Measurements from ENCODE around the gene ZNF662. TPM values are rescaled to one million over a fixed set of nuclear protein-coding genes. Genes with fewer than 3 reads are reported as not detected.

ZNF662 gene
- total RNA-seq, 2 experiments from 2014 or later: 2.5 to 2.7 TPM

DNA sequence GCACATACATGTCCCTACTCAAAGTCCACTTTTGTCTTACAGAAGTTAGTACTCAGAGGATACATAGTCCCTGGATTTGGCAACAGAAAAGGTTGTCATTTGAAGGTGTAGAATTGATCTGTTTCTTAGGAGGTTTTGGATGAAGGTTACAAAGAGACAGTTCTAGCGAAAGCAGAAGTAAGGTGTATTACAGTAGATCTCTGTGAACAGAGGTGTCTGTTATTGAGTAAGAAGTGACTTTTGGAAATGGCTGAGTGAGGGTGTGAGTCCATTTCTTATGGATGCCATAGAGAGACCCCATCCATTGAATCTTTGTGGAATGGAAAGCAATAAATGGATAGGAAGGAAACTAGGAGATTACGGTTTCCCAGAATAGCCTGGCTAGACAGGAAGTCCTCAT, 5.6 kb downstream of the ZNF662 start:
- H3K27me3 Mint-ChIP-seq: peaks cover 18% of the 10 kb centered on the region
- ChIA-PET CTCF (no interaction called here), POLR2A (no interaction called here)
- H3K4me1 Mint-ChIP-seq (ENCODE audit: low read depth): peaks cover 8% of the 10 kb centered on the region
- H3K36me3 Mint-ChIP-seq (ENCODE audit: low read depth): peaks cover 66% of the 10 kb centered on the region
- peaks cover 13% of the 10 kb centered on the region for H3K9me3 Mint-ChIP-seq
- no peak overlapping the region for H3K4me3 ChIP-seq (ENCODE audit: low read length)
- intact Hi-C loops (cut with DNase I, micrococcal nuclease): no loop called here
- H3K27me3 ChIP-seq (ENCODE audit: control insufficient read depth in 1 of 2, insufficient read depth in 2 of 2, low read length in 2 of 2): peaks cover 5 to 11% of the 10 kb centered on the region in 2 experiments
- peaks cover 14 to 25% of the 10 kb centered on the region in 2 experiments for H3K9me3 ChIP-seq (ENCODE audit: control insufficient read depth in 1 of 2, insufficient read depth in 1 of 2, low read length in 2 of 2)
- DNase-seq (no peak), ATAC-seq (ENCODE audit: poor library complexity) (no peak)
- peaks cover 5% of the 10 kb centered on the region for H3K4me1 ChIP-seq (ENCODE audit: insufficient read depth, low read length)
- H3K27ac Mint-ChIP-seq: no peak overlapping the region
- peaks cover 2% of the 10 kb centered on the region for H3K36me3 ChIP-seq (ENCODE audit: insufficient read depth, low read length)
- TF ChIP-seq CTCF (IDR thresholded peaks at IDR 0.05): no peak
- H3K27ac ChIP-seq (ENCODE audit: low read depth in 1 of 2, low read length in 2 of 2): no peak overlapping the region
- no peak overlapping the region for H3K4me3 Mint-ChIP-seq

DNA sequence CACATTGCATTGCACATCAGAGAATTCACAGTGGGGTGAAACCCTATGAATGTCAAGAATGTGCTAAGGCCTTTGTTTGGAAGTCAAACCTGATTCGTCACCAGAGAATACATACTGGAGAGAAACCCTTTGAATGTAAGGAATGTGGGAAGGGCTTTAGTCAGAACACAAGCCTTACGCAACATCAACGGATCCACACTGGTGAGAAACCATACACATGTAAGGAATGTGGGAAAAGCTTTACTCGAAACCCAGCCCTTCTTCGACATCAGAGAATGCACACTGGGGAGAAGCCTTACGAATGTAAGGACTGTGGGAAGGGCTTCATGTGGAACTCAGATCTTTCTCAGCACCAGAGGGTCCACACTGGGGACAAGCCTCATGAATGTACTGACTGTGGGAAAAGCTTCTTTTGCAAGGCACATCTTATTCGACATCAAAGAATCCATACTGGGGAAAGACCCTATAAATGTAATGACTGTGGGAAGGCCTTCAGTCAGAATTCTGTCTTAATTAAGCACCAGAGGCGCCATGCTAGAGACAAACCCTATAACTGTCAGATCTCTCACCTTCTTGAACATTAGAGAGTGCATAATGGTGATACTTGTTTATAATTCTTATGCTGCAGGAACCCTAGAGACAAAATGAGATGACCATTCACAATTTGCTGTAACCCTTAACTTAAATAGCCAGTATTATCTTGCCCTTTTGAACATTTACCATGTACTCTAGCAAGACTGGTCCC, 9.0 kb downstream of the ZNF662 start:
- Mint-ChIP-seq H3K4me3 (no peak overlapping the region), H3K9me3 (peaks cover 18% of the 10 kb centered on the region), H3K27me3 (no peaks in the 10 kb centered on the region), H3K36me3 (ENCODE audit: low read depth) (peaks cover 61% of the 10 kb centered on the region), H3K4me1 (ENCODE audit: low read depth) (no peaks in the 10 kb centered on the region), H3K27ac (no peak overlapping the region)
- POLR2A ChIA-PET: no interaction called here
- TF ChIP-seq CTCF (IDR thresholded peaks at IDR 0.05): no peak
- no peak overlapping the region for H3K4me3 ChIP-seq (ENCODE audit: low read length)
- peaks cover 7 to 33% of the 10 kb centered on the region in 2 experiments for H3K9me3 ChIP-seq (ENCODE audit: control insufficient read depth in 1 of 2, insufficient read depth in 1 of 2, low read length in 2 of 2)
- intact Hi-C loops (cut with DNase I, micrococcal nuclease): no loop called here
- ATAC-seq (ENCODE audit: poor library complexity) (no peak), DNase-seq (no peak)
- CTCF ChIA-PET: no interaction called here
- H3K36me3 ChIP-seq (ENCODE audit: insufficient read depth, low read length): peaks cover 2% of the 10 kb centered on the region
- no peaks in the 10 kb centered on the region for H3K27me3 ChIP-seq (ENCODE audit: control insufficient read depth in 1 of 2, insufficient read depth in 2 of 2, low read length in 2 of 2)
- H3K27ac ChIP-seq (ENCODE audit: low read depth in 1 of 2, low read length in 2 of 2): no peak overlapping the region
- no peaks in the 10 kb centered on the region for H3K4me1 ChIP-seq (ENCODE audit: insufficient read depth, low read length)

GRCh38 chr3:42923606-42924005, 17.7 kb downstream of the ZNF662 start:
- ATAC-seq (ENCODE audit: poor library complexity): no peak

More at GRCh38 chr3:42923606-42924005, 17.7 kb downstream of the ZNF662 start:
- Mint-ChIP-seq H3K4me1 (ENCODE audit: low read depth) (peaks cover 6% of the 10 kb centered on the region), H3K36me3 (ENCODE audit: low read depth) (no peaks in the 10 kb centered on the region), H3K4me3 (no peak overlapping the region), H3K27ac (no peak overlapping the region), H3K9me3 (no peaks in the 10 kb centered on the region), H3K27me3 (no peaks in the 10 kb centered on the region)
- CTCF ChIA-PET: no interaction called here
- POLR2A ChIA-PET: no interaction called here
- intact Hi-C loops (cut with DNase I, micrococcal nuclease): no loop called here
- Histone ChIP-seq H3K9me3 (ENCODE audit: control insufficient read depth in 1 of 2, insufficient read depth in 1 of 2, low read length in 2 of 2) (peaks cover 0 to 4% of the 10 kb centered on the region in 2 experiments), H3K27ac (ENCODE audit: low read depth in 1 of 2, low read length in 2 of 2) (no peak overlapping the region), H3K27me3 (ENCODE audit: control insufficient read depth in 1 of 2, insufficient read depth in 2 of 2, low read length in 2 of 2) (no peaks in the 10 kb centered on the region), H3K4me1 (ENCODE audit: insufficient read depth, low read length) (no peaks in the 10 kb centered on the region), H3K36me3 (ENCODE audit: insufficient read depth, low read length) (no peaks in the 10 kb centered on the region), H3K4me3 (ENCODE audit: low read length) (no peak overlapping the region)
- DNase-seq: no peak
- TF ChIP-seq CTCF (IDR thresholded peaks at IDR 0.05): no peak

Measured in CD4-positive, alpha-beta T cell (primary cell).